Trophoblast cell (in vitro differentiated cells and primary cell): ENCODE data around the gene CHMP4B.

Experiments
- DNase-seq, 2 donors: peaks; one replicate each; pipeline ENCODE4 v3.0.0-alpha.2; 2016
- H2AFZ ChIP-seq: 2 replicates; pipeline ENCODE4 v1.6.1; 2013; ENCODE audit warnings: low read length, moderate library complexity, mild to moderate bottlenecking; ENCODE audit not compliant: insufficient read depth, poor library complexity
- H2AK5ac ChIP-seq: 2 replicates; pipeline ENCODE4 v1.6.1; 2013; ENCODE audit warnings: mild to moderate bottlenecking, low read length
- H2BK120ac ChIP-seq: 2 replicates; pipeline ENCODE4 v1.6.1; 2013; ENCODE audit warnings: low read length, mild to moderate bottlenecking, moderate library complexity; ENCODE audit not compliant: insufficient read depth, poor library complexity
- H2BK12ac ChIP-seq: 2 replicates; pipeline ENCODE4 v1.6.1; 2013; ENCODE audit warnings: mild to moderate bottlenecking, low read length, moderate library complexity
- H2BK5ac ChIP-seq: 2 replicates; pipeline ENCODE4 v1.6.1; 2013; ENCODE audit warnings: low read length, low read depth, moderate library complexity, mild to moderate bottlenecking; ENCODE audit not compliant: poor library complexity
- H3K14ac ChIP-seq: 2 replicates; pipeline ENCODE4 v1.6.1; 2013; ENCODE audit warnings: mild to moderate bottlenecking, low read length
- H3K18ac ChIP-seq: 2 replicates; pipeline ENCODE4 v1.6.1; 2013; ENCODE audit warnings: mild to moderate bottlenecking, low read length
- H3K23ac ChIP-seq: 2 replicates; pipeline ENCODE4 v1.6.1; 2013; ENCODE audit warnings: low read length
- H3K27ac ChIP-seq: 2 replicates; pipeline ENCODE4 v1.5.1; 2013; ENCODE audit warnings: low read depth, mild to moderate bottlenecking, inconsistent platforms, low read length, moderate library complexity
- H3K27me3 ChIP-seq: 2 replicates; pipeline ENCODE4 v1.6.1; 2013; ENCODE audit warnings: inconsistent platforms, mild to moderate bottlenecking, low read length, moderate library complexity; ENCODE audit not compliant: insufficient read depth
- H3K36me3 ChIP-seq, 2 experiments: 1 replicate in 1 of 2; 2 replicates in 1 of 2; pipeline ENCODE4 v1.6.1; 2013; ENCODE audit warnings: low read length in 2 of 2, mild to moderate bottlenecking in 2 of 2, moderate library complexity in 1 of 2; ENCODE audit not compliant: insufficient read depth in 2 of 2, control insufficient read depth in 1 of 2
- H3K4ac ChIP-seq: 2 replicates; pipeline ENCODE4 v1.6.1; 2013; ENCODE audit warnings: low read depth, mild to moderate bottlenecking, low read length, moderate library complexity
- H3K4me1 ChIP-seq, 2 experiments: 1 replicate in 1 of 2; 2 replicates in 1 of 2; pipeline ENCODE4 v1.6.1; 2013; ENCODE audit warnings: low read length in 2 of 2, mild to moderate bottlenecking in 2 of 2, moderate library complexity in 1 of 2; ENCODE audit not compliant: insufficient read depth in 2 of 2, control insufficient read depth in 1 of 2
- H3K4me2 ChIP-seq: 2 replicates; pipeline ENCODE4 v1.6.1; 2013; ENCODE audit warnings: inconsistent platforms, mild to moderate bottlenecking, low read length, moderate library complexity
- H3K4me3 ChIP-seq: 2 replicates; pipeline ENCODE4 v1.5.1; 2013; ENCODE audit warnings: mild to moderate bottlenecking, low read depth, low read length, inconsistent platforms
- H3K79me1 ChIP-seq: one replicate; pipeline ENCODE4 v1.6.1; 2013; ENCODE audit warnings: low read length
- H3K79me2 ChIP-seq: 2 replicates; pipeline ENCODE4 v1.6.1; 2013; ENCODE audit warnings: low read length, mild to moderate bottlenecking; ENCODE audit not compliant: control insufficient read depth, insufficient read depth, poor library complexity
- H3K9ac ChIP-seq: 2 replicates; pipeline ENCODE4 v1.6.1; 2013; ENCODE audit warnings: mild to moderate bottlenecking, low read length
- H3K9me3 ChIP-seq: 2 replicates; pipeline ENCODE4 v1.6.1; 2013; ENCODE audit warnings: low read depth, mild to moderate bottlenecking, control low read depth, inconsistent platforms, low read length; ENCODE audit not compliant: insufficient read depth
- H4K12ac ChIP-seq: 2 replicates; pipeline ENCODE4 v1.6.1; 2013; ENCODE audit warnings: low read depth, mild to moderate bottlenecking, low read length, moderate library complexity
- H4K8ac ChIP-seq: 2 replicates; pipeline ENCODE4 v1.6.1; 2013; ENCODE audit warnings: low read depth, mild to moderate bottlenecking, low read length, moderate library complexity
- H4K91ac ChIP-seq: one replicate; pipeline ENCODE4 v1.6.1; 2013; ENCODE audit warnings: low read depth, mild to moderate bottlenecking, low read length, moderate library complexity
- WGBS: extraction: QIAGEN DNeasy Blood & Tissue Kit; methylation state at CpG from one replicate; pipeline ENCODE4 v1.1.7; 2013; ENCODE audit warnings: missing lambda C conversion rate; ENCODE audit not compliant: insufficient read length, insufficient coverage; ENCODE audit errors: extremely low coverage; 5-methylcytosine and 5-hydroxymethylcytosine counted together

The CHMP4B gene

DNA sequence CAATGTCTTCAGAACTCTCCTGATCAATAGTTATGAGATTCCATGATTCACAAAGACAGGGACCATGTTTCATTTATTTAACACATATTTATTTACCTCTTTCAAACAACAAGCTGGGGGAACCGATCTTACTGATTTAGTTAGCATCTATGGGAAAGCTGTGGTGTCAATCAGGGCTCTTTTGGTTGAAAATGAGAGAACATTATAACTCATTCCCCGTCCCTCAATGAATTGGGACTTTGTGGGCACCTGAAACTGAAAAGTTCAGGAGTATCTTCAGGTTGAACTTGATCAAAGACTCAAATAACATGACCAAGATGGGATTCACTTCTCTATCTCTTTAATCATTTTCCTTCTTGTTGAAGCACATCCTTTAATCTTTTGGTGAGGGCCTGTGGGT lies 67.4 kb downstream of the CHMP4B start:
- no peak overlapping the region for H3K14ac ChIP-seq
- H3K4me2 ChIP-seq: no peak overlapping the region
- no peak overlapping the region for H3K23ac ChIP-seq
- no peak overlapping the region for H3K4ac ChIP-seq
- H4K8ac ChIP-seq: no peak overlapping the region
- H3K18ac ChIP-seq: no peak overlapping the region
- no peak overlapping the region for H3K27ac ChIP-seq
- no peaks in the 10 kb centered on the region for H3K79me2 ChIP-seq
- no peaks in the 10 kb centered on the region for H3K4me1 ChIP-seq
- H4K91ac ChIP-seq: no peak overlapping the region
- peaks cover 4% of the 10 kb centered on the region for H3K9me3 ChIP-seq
- no peaks in the 10 kb centered on the region for H3K27me3 ChIP-seq
- H3K79me1 ChIP-seq: no peaks in the 10 kb centered on the region
- H2BK120ac ChIP-seq: no peak overlapping the region
- H4K12ac ChIP-seq: no peak overlapping the region
- no peak for DNase-seq
- H3K9ac ChIP-seq: no peak overlapping the region
- no peak overlapping the region for H2BK12ac ChIP-seq
- H2AFZ ChIP-seq: no peak overlapping the region
- no peaks in the 10 kb centered on the region for H3K36me3 ChIP-seq
- no peak overlapping the region for H3K4me3 ChIP-seq
- H2BK5ac ChIP-seq: no peak overlapping the region
- no peak overlapping the region for H2AK5ac ChIP-seq
- WGBS: no CpG with 5 or more reads among the region's 2 CpGs

GRCh38 chr20:33880396-33880795 lies 69.2 kb downstream of the CHMP4B start:
- Histone ChIP-seq H4K8ac (no peak overlapping the region), H2AFZ (no peak overlapping the region), H3K4me2 (no peak overlapping the region), H3K23ac (no peak overlapping the region), H4K12ac (no peak overlapping the region), H3K4me3 (no peak overlapping the region), H3K9ac (no peak overlapping the region), H3K4me1 (no peaks in the 10 kb centered on the region), H3K36me3 (no peaks in the 10 kb centered on the region), H3K14ac (no peak overlapping the region), H3K4ac (no peak overlapping the region), H4K91ac (no peak overlapping the region), H2BK12ac (no peak overlapping the region), H3K18ac (no peak overlapping the region), H3K79me1 (no peaks in the 10 kb centered on the region), H3K27me3 (no peaks in the 10 kb centered on the region), H3K27ac (no peak overlapping the region), H3K79me2 (no peaks in the 10 kb centered on the region), H2BK120ac (no peak overlapping the region), H2BK5ac (no peak overlapping the region), H3K9me3 (peaks cover 4% of the 10 kb centered on the region), H2AK5ac (no peak overlapping the region)
- no CpG with 5 or more reads among the region's 4 CpGs for WGBS
- DNase-seq: no peak

GRCh38 chr20:33881989-33882388 lies 70.8 kb downstream of the CHMP4B start:
- no CpG with 5 or more reads among the region's 6 CpGs for WGBS
- Histone ChIP-seq H3K4me3 (no peak overlapping the region), H2BK12ac (no peak overlapping the region), H3K9ac (no peak overlapping the region), H4K91ac (no peak overlapping the region), H3K4me2 (no peak overlapping the region), H3K79me2 (no peaks in the 10 kb centered on the region), H3K4ac (no peak overlapping the region), H3K9me3 (peaks cover 4% of the 10 kb centered on the region), H3K4me1 (no peaks in the 10 kb centered on the region), H2BK120ac (no peak overlapping the region), H4K8ac (no peak overlapping the region), H3K18ac (no peak overlapping the region), H4K12ac (no peak overlapping the region), H3K14ac (no peak overlapping the region), H3K23ac (no peak overlapping the region), H3K36me3 (no peaks in the 10 kb centered on the region), H3K27ac (no peak overlapping the region), H3K79me1 (no peaks in the 10 kb centered on the region), H2AK5ac (no peak overlapping the region), H3K27me3 (no peaks in the 10 kb centered on the region), H2AFZ (no peak overlapping the region), H2BK5ac (no peak overlapping the region)
- no peak for DNase-seq

- no peak overlapping the region for H3K18ac ChIP-seq
- H2BK5ac ChIP-seq: no peak overlapping the region
- no peak overlapping the region for H3K23ac ChIP-seq
- H2BK120ac ChIP-seq: no peak overlapping the region
- no peak overlapping the region for H3K14ac ChIP-seq
- H3K4me2 ChIP-seq: no peak overlapping the region
- DNase-seq: no peak
- WGBS: no CpG with 5 or more reads among the region's 10 CpGs
- no peak overlapping the region for H2BK12ac ChIP-seq
- no peak overlapping the region for H3K27ac ChIP-seq
- no peak overlapping the region for H4K8ac ChIP-seq
- H3K4me1 ChIP-seq: no peaks in the 10 kb centered on the region
- H2AFZ ChIP-seq: no peak overlapping the region
- no peaks in the 10 kb centered on the region for H3K79me1 ChIP-seq
- H3K79me2 ChIP-seq: no peaks in the 10 kb centered on the region
- H4K12ac ChIP-seq: no peak overlapping the region
- no peak overlapping the region for H3K9ac ChIP-seq
- no peak overlapping the region for H2AK5ac ChIP-seq
- H3K36me3 ChIP-seq: no peaks in the 10 kb centered on the region
- H4K91ac ChIP-seq: no peak overlapping the region
- peaks cover 4% of the 10 kb centered on the region for H3K9me3 ChIP-seq
- H3K4ac ChIP-seq: no peak overlapping the region
- H3K27me3 ChIP-seq: no peaks in the 10 kb centered on the region
- no peak overlapping the region for H3K4me3 ChIP-seq
Observed at GRCh38 chr20:33882481-33882880, 71.3 kb downstream of the CHMP4B start.
